Measurements from ENCODE around the gene WFS1. TPM values are rescaled to one million over a fixed set of nuclear protein-coding genes. Genes with fewer than 3 reads are reported as not detected.
A peak's percentile ranks its signal among the peaks of the same experiment; 100 is the strongest.

The WFS1 gene
- total and polyA plus RNA-seq, 8 donors: 10.2 to 28.7 (median 14.6) TPM

DNA sequence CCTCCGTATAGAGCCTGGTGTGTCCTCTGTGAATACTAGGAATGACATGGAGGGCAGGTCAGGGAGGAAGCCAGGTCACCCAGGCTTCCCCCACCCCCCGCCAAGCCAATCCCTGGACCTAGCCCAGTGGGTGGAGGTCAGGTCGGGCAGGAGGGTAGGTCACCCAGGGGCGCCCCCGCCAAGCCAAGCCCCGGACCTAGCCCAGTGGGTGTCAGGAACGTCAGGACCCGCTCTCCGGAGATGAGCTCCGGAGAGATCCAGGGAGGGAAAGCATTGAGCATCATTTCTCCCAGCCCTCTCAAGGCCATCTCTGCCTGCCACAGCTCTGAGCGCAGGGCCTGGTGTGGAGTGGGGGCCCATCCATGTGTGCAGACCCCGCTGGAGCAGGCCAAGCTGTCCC, 48.6 kb downstream of the WFS1 start:
- intact Hi-C loops (cut with DNase I): no loop called here
- no peak for FAIRE-seq
- Histone ChIP-seq H3K27me3 (no peaks in the 10 kb centered on the region), H3K4me3 (no peak overlapping the region), H3K36me3 (no peaks in the 10 kb centered on the region), H3K4me1 (no peaks in the 10 kb centered on the region), H3K9me3 (no peaks in the 10 kb centered on the region), H3K27ac (no peak overlapping the region)
- TF ChIP-seq, protein P1, sequence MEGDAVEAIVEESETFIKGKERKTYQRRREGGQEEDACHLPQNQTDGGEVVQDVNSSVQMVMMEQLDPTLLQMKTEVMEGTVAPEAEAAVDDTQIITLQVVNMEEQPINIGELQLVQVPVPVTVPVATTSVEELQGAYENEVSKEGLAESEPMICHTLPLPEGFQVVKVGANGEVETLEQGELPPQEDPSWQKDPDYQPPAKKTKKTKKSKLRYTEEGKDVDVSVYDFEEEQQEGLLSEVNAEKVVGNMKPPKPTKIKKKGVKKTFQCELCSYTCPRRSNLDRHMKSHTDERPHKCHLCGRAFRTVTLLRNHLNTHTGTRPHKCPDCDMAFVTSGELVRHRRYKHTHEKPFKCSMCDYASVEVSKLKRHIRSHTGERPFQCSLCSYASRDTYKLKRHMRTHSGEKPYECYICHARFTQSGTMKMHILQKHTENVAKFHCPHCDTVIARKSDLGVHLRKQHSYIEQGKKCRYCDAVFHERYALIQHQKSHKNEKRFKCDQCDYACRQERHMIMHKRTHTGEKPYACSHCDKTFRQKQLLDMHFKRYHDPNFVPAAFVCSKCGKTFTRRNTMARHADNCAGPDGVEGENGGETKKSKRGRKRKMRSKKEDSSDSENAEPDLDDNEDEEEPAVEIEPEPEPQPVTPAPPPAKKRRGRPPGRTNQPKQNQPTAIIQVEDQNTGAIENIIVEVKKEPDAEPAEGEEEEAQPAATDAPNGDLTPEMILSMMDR (IDR thresholded peaks at IDR 0.05): no peak
- no peak for ATAC-seq
- 58 to 74% methylated on average over 12 of the region's 12 CpGs for WGBS, 2 donors
- no peak for DNase-seq

DNA sequence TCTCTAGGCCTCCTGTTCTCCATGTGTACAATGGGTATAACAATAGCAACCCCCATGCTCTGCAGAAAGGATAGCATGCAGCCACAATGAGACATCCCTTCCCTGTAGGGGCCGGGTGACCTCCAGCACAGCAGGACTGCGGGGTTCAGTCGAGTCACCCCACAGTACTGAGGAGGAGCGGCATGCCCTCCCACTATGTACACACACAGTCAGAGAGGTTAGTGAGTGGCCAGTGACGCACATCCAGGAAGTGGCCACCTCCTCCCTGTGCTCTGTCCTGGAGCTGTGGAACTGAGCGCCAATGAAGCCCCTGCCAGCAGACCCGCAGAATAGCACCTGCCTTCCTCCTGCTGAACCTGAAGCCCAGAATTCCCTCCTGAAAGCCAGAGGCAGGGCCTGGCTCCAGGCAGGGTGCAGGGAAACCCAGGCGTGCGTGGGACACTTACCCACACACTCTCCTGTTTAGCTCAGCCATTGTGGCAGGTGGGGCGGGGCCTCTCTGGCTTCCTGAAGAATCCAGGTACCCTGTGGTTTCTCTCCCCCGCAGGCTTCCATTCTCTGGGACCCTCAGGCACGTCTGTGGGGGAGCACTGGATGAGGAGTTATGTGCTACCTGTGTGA, 50.0 kb downstream of the WFS1 start:
- ATAC-seq (peak in 1 of 4 donors; percentile 24), FAIRE-seq (no peak), DNase-seq (no peak)
- Histone ChIP-seq H3K4me3 (no peak overlapping the region), H3K36me3 (no peaks in the 10 kb centered on the region), H3K27ac (no peak overlapping the region), H3K9me3 (no peaks in the 10 kb centered on the region), H3K27me3 (no peaks in the 10 kb centered on the region), H3K4me1 (no peaks in the 10 kb centered on the region)
- intact Hi-C loops (cut with DNase I): loop anchor here in 1 of 3 donors (10.0 kb wide), 1 partner anchor 325 kb away; no protein-coding TSS in a partner anchor
- TF ChIP-seq, protein P1 (IDR thresholded peaks at IDR 0.05): no peak
- 77 to 83% methylated on average over 12 of the region's 12 CpGs for WGBS, 2 donors

DNA sequence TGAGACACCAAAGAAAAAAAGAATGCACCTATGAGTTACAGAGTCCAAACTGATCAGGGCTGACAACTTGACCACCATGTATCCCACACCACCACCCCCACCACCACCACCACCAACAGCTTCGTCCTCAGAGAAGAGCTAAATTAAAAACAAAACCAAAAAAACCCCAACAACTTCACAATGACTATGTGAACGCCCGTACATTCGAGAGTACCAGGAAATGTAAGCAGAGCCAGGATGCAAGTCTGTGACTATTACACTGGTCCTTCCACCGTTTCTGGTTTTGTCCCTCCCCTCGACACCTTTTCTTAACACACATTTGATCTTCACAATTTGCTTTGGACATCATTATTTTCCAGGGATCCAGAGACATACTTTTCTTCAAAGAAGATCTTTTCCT, 51.0 kb downstream of the WFS1 start:
- Histone ChIP-seq H3K9me3 (no peaks in the 10 kb centered on the region), H3K4me3 (no peak overlapping the region), H3K4me1 (no peaks in the 10 kb centered on the region), H3K27ac (no peak overlapping the region), H3K27me3 (no peaks in the 10 kb centered on the region), H3K36me3 (no peaks in the 10 kb centered on the region)
- ATAC-seq (no peak), FAIRE-seq (no peak), DNase-seq (no peak)
- TF ChIP-seq, protein P1 (IDR thresholded peaks at IDR 0.05): no peak
- 69 to 87% methylated on average over 6 of the region's 6 CpGs for WGBS, 2 donors
- intact Hi-C loops (cut with DNase I): loop anchor here in 1 of 3 donors (10.0 kb wide), 1 partner anchor 326 kb away; no protein-coding TSS in a partner anchor

DNA sequence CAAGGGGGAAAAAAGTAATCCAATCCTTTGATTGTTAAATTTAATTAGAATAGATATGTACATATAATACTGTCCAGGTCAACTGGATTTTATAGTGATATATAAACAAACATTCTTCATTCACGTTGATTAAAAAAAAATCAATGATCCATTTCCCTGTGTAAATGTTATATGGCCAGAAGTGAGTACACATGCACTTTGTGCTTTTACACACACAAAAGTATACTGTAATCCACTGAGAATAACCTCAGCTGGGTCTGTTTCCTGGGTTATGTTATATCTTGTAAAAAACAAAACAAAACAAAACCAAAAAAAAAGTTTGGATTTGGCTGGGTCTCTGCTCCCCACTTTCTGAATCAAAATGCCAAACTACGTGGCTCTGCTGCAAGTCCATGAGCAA, 51.7 kb downstream of the WFS1 start:
- FAIRE-seq (no peak), DNase-seq (no peak), ATAC-seq (no peak)
- Histone ChIP-seq H3K27ac (no peak overlapping the region), H3K36me3 (no peaks in the 10 kb centered on the region), H3K27me3 (no peaks in the 10 kb centered on the region), H3K4me3 (no peak overlapping the region), H3K4me1 (no peaks in the 10 kb centered on the region), H3K9me3 (no peaks in the 10 kb centered on the region)
- intact Hi-C loops (cut with DNase I): loop anchor here in 1 of 3 donors (10.0 kb wide), 1 partner anchor 327 kb away; no protein-coding TSS in a partner anchor
- WGBS, 2 donors: 29 to 42% methylated on average over 2 of the region's 2 CpGs
- TF ChIP-seq, protein P1 (IDR thresholded peaks at IDR 0.05): no peak

DNA sequence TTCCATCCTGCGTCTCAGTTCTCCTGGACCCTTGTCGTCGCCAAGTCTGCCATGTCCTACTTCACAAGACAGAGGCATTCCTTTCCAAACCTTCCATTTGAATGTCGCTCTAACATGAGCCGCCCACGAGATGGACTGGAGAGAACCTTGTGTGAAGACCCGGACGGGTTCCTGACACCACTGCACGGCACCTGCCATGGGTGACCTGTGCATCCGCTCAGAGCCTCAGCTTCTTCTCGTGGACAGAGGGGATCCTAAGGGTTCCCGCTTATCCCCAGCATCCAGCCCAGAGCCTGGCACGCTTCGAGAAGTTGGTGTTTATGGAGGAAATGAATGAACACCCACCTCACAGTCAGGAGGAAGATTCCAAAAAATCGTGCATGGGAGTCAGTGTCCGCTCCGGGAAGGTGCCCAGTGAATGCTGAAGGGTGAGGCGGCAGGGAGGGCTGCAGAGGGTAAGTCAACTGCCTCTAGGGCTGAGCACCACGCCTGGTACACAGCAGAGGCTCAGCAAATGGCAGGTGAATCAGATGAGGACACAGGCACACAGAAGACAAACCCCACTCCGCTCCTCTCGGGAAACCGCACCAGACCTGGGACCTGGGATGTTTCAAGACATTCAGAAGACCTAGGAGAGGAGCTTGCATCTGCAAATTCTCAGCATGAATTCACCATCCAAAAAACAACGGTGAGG, 52.6 kb downstream of the WFS1 start:
- WGBS, 2 donors: 70 to 85% methylated on average over 23 of the region's 23 CpGs
- no peak for DNase-seq
- no peak for FAIRE-seq
- H3K36me3 ChIP-seq: no peaks in the 10 kb centered on the region
- H3K9me3 ChIP-seq: no peaks in the 10 kb centered on the region
- no peak overlapping the region for H3K27ac ChIP-seq
- intact Hi-C loops (cut with DNase I): loop anchor here in 1 of 3 donors (10.0 kb wide), 1 partner anchor 327 kb away; no protein-coding TSS in a partner anchor
- no peaks in the 10 kb centered on the region for H3K4me1 ChIP-seq
- TF ChIP-seq, protein P1 (IDR thresholded peaks at IDR 0.05): no peak
- ATAC-seq: no peak
- no peaks in the 10 kb centered on the region for H3K27me3 ChIP-seq
- H3K4me3 ChIP-seq: no peak overlapping the region

All from pancreas (tissue), 10 donors.